Endothelial cell of umbilical vein (primary cell): Measurements from ENCODE around the gene PAK5. TPM values are rescaled to one million over a fixed set of nuclear protein-coding genes. Genes with fewer than 3 reads are reported as not detected.

Experiments used
- BruUV-seq: library from RNA; stranded (reverse); fragments of 400-500 nt; replicated peaks from 2 replicates; lab custom pipeline; 2021; lab: Mats Ljungman, UMichigan
- CTCF ChIA-PET: fragments of 300-600, 350-600 bp; sonication (Branson Sonifier 250); formaldehyde crosslinking; loops from one replicate; lab custom pipeline; 2021; ENCODE audit warnings: antibody characterized with exemption, inconsistent platforms; lab: Charles Lee
- POLR2A ChIA-PET: fragments of 300-600, 350-600 bp; sonication (Branson Sonifier 250); formaldehyde crosslinking; loops from one replicate; lab custom pipeline; 2021; ENCODE audit warnings: antibody characterized with exemption, inconsistent platforms; lab: Charles Lee
- DNase-seq: peaks from one replicate; pipeline ENCODE4 v3.0.0-alpha.2; 2011; ENCODE audit warnings: low read depth, low spot score
- FAIRE-seq: peaks from 2 replicates; lab custom pipeline; 2011; peaks lifted over from hg19 to GRCh38; lab: Jason Lieb, UNC
- H2AFZ ChIP-seq: 2 replicates; pipeline ENCODE4 v1.6.0; 2012; ENCODE audit warnings: low read depth, low read length, control low read depth, inconsistent platforms
- H3K27ac ChIP-seq: 2 replicates; pipeline ENCODE4 v1.5.1; 2011; ENCODE audit warnings: low read depth, mild to moderate bottlenecking, control low read depth, low read length, moderate library complexity; ENCODE audit not compliant: insufficient read depth
- H3K27me3 ChIP-seq, 2 experiments: 2 replicates each; pipeline versions ENCODE4 v1.6.0 to v1.6.1; 2011; ENCODE audit warnings: low read length in 2 of 2, mixed read lengths in 1 of 2; ENCODE audit not compliant: control insufficient read depth in 2 of 2, insufficient read depth in 2 of 2
- H3K36me3 ChIP-seq, 2 experiments: 2 replicates in 1 of 2; 3 replicates in 1 of 2; pipeline ENCODE4 v1.5.1; 2011; ENCODE audit warnings: low read length in 2 of 2, mild to moderate bottlenecking in 1 of 2, moderate library complexity in 1 of 2; ENCODE audit not compliant: control insufficient read depth in 2 of 2, insufficient read depth in 2 of 2; ENCODE audit errors: extremely low read depth in 1 of 2
- H3K4me1 ChIP-seq: 3 replicates; pipeline ENCODE4 v1.5.1; 2011; ENCODE audit warnings: mild to moderate bottlenecking, low read length; ENCODE audit not compliant: control insufficient read depth, insufficient read depth; ENCODE audit errors: extremely low read depth
- H3K4me2 ChIP-seq: 2 replicates; pipeline ENCODE4 v1.6.1; 2011; ENCODE audit warnings: low read length, control low read depth, mixed read lengths; ENCODE audit not compliant: insufficient read depth
- H3K4me3 ChIP-seq, 3 experiments: fragments of 200-600 bp in 1 of 3; sonication (generic), shearing (Covaris generic) in 1 of 3; replicated peaks in 1 of 3; 2 replicates each; pipeline ENCODE4 v1.5.1; 2011 to 2016; ENCODE audit warnings: control low read depth in 3 of 3, low read length in 3 of 3, mild to moderate bottlenecking in 2 of 3, inconsistent platforms in 1 of 3, low read depth in 1 of 3, moderate library complexity in 1 of 3; ENCODE audit not compliant: insufficient read depth in 1 of 3
- H3K79me2 ChIP-seq: 2 replicates; pipeline ENCODE4 v1.6.0; 2012; ENCODE audit warnings: low read length, inconsistent platforms; ENCODE audit not compliant: control insufficient read depth, insufficient read depth
- H3K9ac ChIP-seq: replicated peaks from 2 replicates; pipeline ENCODE3; 2011; ENCODE audit warnings: low read length, control low read depth; ENCODE audit not compliant: insufficient read depth; ENCODE audit errors: extremely low read depth
- H3K9me1 ChIP-seq: replicated peaks from 3 replicates; pipeline ENCODE4 v1.6.0; 2011; ENCODE audit warnings: mild to moderate bottlenecking, low read length; ENCODE audit not compliant: control insufficient read depth, insufficient read depth; ENCODE audit errors: extremely low read depth
- H3K9me3 ChIP-seq: replicated peaks from 2 replicates; pipeline ENCODE4 v1.5.1; 2012; ENCODE audit warnings: low read length, inconsistent platforms; ENCODE audit not compliant: control insufficient read depth, insufficient read depth
- H4K20me1 ChIP-seq: replicated peaks from 2 replicates; pipeline ENCODE3; 2011; ENCODE audit warnings: mild to moderate bottlenecking, low read length; ENCODE audit not compliant: control insufficient read depth, insufficient read depth; ENCODE audit errors: extremely low read depth
- CTCF ChIP-seq, 2 donors: IDR thresholded peaks; 1 replicate in 1 of 2; 2 replicates in 1 of 2; pipeline ENCODE4 v1.5.1; 2011; ENCODE audit warnings: low read length in 2 of 2, mild to moderate bottlenecking in 2 of 2, moderate library complexity in 2 of 2, control low read depth in 1 of 2, inconsistent platforms in 1 of 2, low read depth in 1 of 2; ENCODE audit not compliant: insufficient read depth in 1 of 2; ENCODE audit errors: extremely low read depth in 1 of 2
- EZH2 ChIP-seq: IDR thresholded peaks from 2 replicates; pipeline ENCODE4 v1.6.1; 2012; ENCODE audit warnings: borderline replicate concordance, low read depth, mild to moderate bottlenecking, moderate library complexity, low read length, inconsistent platforms; ENCODE audit not compliant: severe bottlenecking
- FOS ChIP-seq: IDR thresholded peaks from 2 replicates; pipeline ENCODE4 v1.6.1; 2011; ENCODE audit warnings: mild to moderate bottlenecking, low read length, moderate library complexity, borderline replicate concordance; ENCODE audit not compliant: insufficient read depth
- GATA2 ChIP-seq: IDR thresholded peaks from 2 replicates; pipeline ENCODE4 v1.7.0; 2011; ENCODE audit warnings: low read depth, mild to moderate bottlenecking, moderate library complexity, mixed read lengths, low read length; ENCODE audit not compliant: insufficient read length, insufficient read depth
- JUN ChIP-seq: IDR thresholded peaks from 2 replicates; pipeline ENCODE4 v1.6.1; 2011; ENCODE audit warnings: borderline replicate concordance, low read depth; ENCODE audit not compliant: insufficient read length, insufficient read depth
- MAX ChIP-seq: IDR thresholded peaks from 2 replicates; pipeline ENCODE4 v1.6.1; 2011; ENCODE audit not compliant: insufficient read depth, insufficient read length
- MYC ChIP-seq: IDR thresholded peaks from one replicate; pipeline ENCODE4 v1.6.1; 2011; ENCODE audit warnings: mild to moderate bottlenecking, low read depth, low read length
- POLR2A ChIP-seq: IDR thresholded peaks from 2 replicates; pipeline ENCODE4 v1.6.1; 2012; ENCODE audit warnings: low read depth, mild to moderate bottlenecking, control low read depth, low read length
- POLR2AphosphoS5 ChIP-seq: IDR thresholded peaks from 2 replicates; pipeline ENCODE4 v1.6.1; 2012; ENCODE audit warnings: low read depth, mild to moderate bottlenecking, control low read depth, low read length, moderate library complexity; ENCODE audit not compliant: insufficient read depth
- dilution Hi-C: fragments of 300-500 bp; cut with MboI; formaldehyde crosslinking; loops from one replicate; pipeline ENCODE4 v1.15.0; 2019; ENCODE audit warnings: low sequenced_read_pairs; ENCODE audit not compliant: extremely low pct_ligation_motif_present
- intact Hi-C: fragments of 100-400 bp; cut with micrococcal nuclease; formaldehyde crosslinking; loops from one replicate; pipeline ENCODE4 v1.10.0; 2022
- polyA plus RNA-seq, 4 experiments: library from polyadenylated mRNA; depleted of rRNA in 3 of 4; stranded (reverse) in 3 of 4; unstranded in 1 of 4; fragments of >200 nt; gene quantifications; 2 replicates each; pipeline versions ENCODE4 v1.2.1 to v1.2.3, GENCODE V29; 2011 to 2012; ENCODE audit warnings: missing spikeins in 1 of 4
- total RNA-seq: library from RNA; stranded (reverse); gene quantifications from 2 replicates; pipeline ENCODE4 v1.2.3, GENCODE V29; 2021

Gene PAK5
- total and polyA plus RNA-seq, 2 donors (not counting 3 experiments of a cell fraction or from before 2014, with no cell fraction given) = not detected

GRCh38 chr20:9574776-9575175 lies 264.1 kb downstream of the PAK5 start:
- FAIRE-seq = no peak
- ChIA-PET CTCF (no interaction called here), POLR2A (no interaction called here)
- intact Hi-C loops (no loop called here), dilution Hi-C loops (no loop called here)
- DNase-seq = no peak
- no peaks in the 10 kb centered on the region for H4K20me1 ChIP-seq
- H3K4me1 ChIP-seq = no peaks in the 10 kb centered on the region
- no peaks in the 10 kb centered on the region for H3K36me3 ChIP-seq
- H3K4me2 ChIP-seq = no peak overlapping the region
- H3K27me3 ChIP-seq = peaks cover 6 to 10% of the 10 kb centered on the region in 2 experiments
- H2AFZ ChIP-seq = no peak overlapping the region
- no TSS peak for BruUV-seq
- H3K79me2 ChIP-seq = no peaks in the 10 kb centered on the region
- no peaks in the 10 kb centered on the region for H3K9me3 ChIP-seq
- H3K27ac ChIP-seq = no peak overlapping the region
- no peak overlapping the region for H3K4me3 ChIP-seq
- no peaks in the 10 kb centered on the region for H3K9me1 ChIP-seq
- H3K9ac ChIP-seq = no peak overlapping the region
- TF ChIP-seq POLR2A (no peak), POLR2AphosphoS5 (no peak), EZH2 (no peak), MAX (no peak), MYC (no peak), GATA2 (no peak), JUN (no peak), FOS (no peak)

GRCh38 chr20:9574181-9574580 lies 264.7 kb downstream of the PAK5 start:
- DNase-seq (no peak), FAIRE-seq (no peak)
- Histone ChIP-seq H3K36me3 (no peaks in the 10 kb centered on the region), H3K27ac (no peak overlapping the region), H3K9me1 (no peaks in the 10 kb centered on the region), H3K9ac (no peak overlapping the region), H3K4me3 (no peak overlapping the region), H3K9me3 (no peaks in the 10 kb centered on the region), H3K79me2 (no peaks in the 10 kb centered on the region), H4K20me1 (no peaks in the 10 kb centered on the region), H3K4me2 (no peak overlapping the region), H2AFZ (no peak overlapping the region), H3K27me3 (peaks cover 6 to 10% of the 10 kb centered on the region in 2 experiments), H3K4me1 (no peaks in the 10 kb centered on the region)
- dilution Hi-C loops (no loop called here), intact Hi-C loops (no loop called here)
- no TSS peak for BruUV-seq
- CTCF ChIA-PET = no interaction called here
- POLR2A ChIA-PET = no interaction called here
- TF ChIP-seq MYC = no peak
- no peak for TF ChIP-seq GATA2
- TF ChIP-seq FOS = no peak
- TF ChIP-seq POLR2AphosphoS5 = no peak
- no peak for TF ChIP-seq MAX
- no peak for TF ChIP-seq CTCF (IDR thresholded peaks at IDR 0.05; ENCODE audit: extremely low read depth in 1 of 2, insufficient read depth in 1 of 2, low read depth in 1 of 2, low read length in 2 of 2)
- no peak for TF ChIP-seq POLR2A
- no peak for TF ChIP-seq JUN
- no peak for TF ChIP-seq EZH2
